Memory B cell (primary cell): Measurements from ENCODE around the gene GRID2.
"Not testable (repeated sequence)": the region's sequence is repeated elsewhere in the genome, so short reads cannot be mapped to it uniquely, and the experiment has no call there.

Experiments
- ATAC-seq: fragments of 150-1000 bp; cut with Tn5 transposase; 2 replicates; pipeline ENCODE4 v1.10.0; 2021; ENCODE audit warnings: low read depth, mild to moderate bottlenecking, moderate library complexity
- DNase-seq, 2 donors: peaks; one replicate each; pipeline ENCODE4 v3.0.0; 2022; ENCODE audit warnings: low spot score in 2 of 2
- H3K27ac Mint-ChIP-seq: one replicate; pipeline ENCODE4 v1.8.0; 2022; ENCODE audit warnings: mild to moderate bottlenecking, moderate library complexity, mixed read lengths
- H3K27me3 Mint-ChIP-seq: one replicate; pipeline ENCODE4 v1.8.0; 2022; ENCODE audit warnings: mixed read lengths
- H3K36me3 Mint-ChIP-seq: one replicate; pipeline ENCODE4 v1.8.0; 2022; ENCODE audit warnings: mild to moderate bottlenecking, mixed read lengths
- H3K4me1 Mint-ChIP-seq: one replicate; pipeline ENCODE4 v1.8.0; 2022; ENCODE audit warnings: mixed read lengths
- H3K4me3 Mint-ChIP-seq: one replicate; pipeline ENCODE4 v1.8.0; 2022; ENCODE audit warnings: mild to moderate bottlenecking, moderate library complexity, mixed read lengths
- H3K9me3 Mint-ChIP-seq: one replicate; pipeline ENCODE4 v1.8.0; 2022; ENCODE audit warnings: mixed read lengths

GRID2 gene

DNA sequence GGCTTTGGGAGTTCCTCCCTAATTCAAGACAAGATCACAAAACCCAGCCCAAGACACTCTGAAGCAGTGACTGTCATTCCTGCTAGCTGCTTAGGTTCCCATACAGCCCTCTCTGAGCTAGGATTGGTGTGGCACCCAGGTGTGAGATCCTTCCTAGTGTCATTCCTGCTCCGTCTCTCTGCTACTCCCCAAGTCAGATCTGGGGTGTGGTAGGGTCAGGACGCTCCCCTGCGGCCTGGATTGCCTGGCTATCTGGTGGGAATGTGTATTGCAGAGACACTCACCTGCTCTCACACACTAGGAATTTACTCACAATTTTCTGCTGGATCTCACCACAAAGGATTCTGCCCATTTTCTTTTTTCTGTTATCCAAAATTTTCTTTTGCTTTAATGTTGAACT lies 964.0 kb downstream of the GRID2 start:
- H3K4me3 Mint-ChIP-seq = no peak overlapping the region
- no peaks in the 10 kb centered on the region for H3K36me3 Mint-ChIP-seq
- no peaks in the 10 kb centered on the region for H3K27me3 Mint-ChIP-seq
- no peak overlapping the region for H3K27ac Mint-ChIP-seq
- DNase-seq (no peak), ATAC-seq (no peak)
- H3K9me3 Mint-ChIP-seq = no peaks in the 10 kb centered on the region
- no peaks in the 10 kb centered on the region for H3K4me1 Mint-ChIP-seq

DNA sequence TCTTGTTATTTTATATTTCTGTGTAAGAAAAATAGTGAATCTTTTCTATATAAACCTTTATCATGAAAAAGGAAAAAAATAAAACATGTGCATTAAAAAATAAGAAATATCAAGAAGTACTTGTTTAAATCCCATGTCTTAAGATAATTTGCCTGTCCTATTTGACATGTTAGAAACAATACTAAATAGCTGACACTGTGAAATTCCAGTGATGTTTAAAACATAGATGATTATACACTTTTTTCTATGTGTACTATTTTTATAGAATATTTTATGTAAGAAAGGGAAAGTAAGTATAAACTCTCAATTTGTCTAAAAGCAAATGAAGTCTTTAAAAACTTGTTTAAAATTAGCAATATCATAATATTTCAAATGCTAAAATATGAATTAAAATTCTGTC lies 981.6 kb downstream of the GRID2 start:
- Mint-ChIP-seq H3K27ac (no peak overlapping the region), H3K36me3 (no peaks in the 10 kb centered on the region), H3K27me3 (no peaks in the 10 kb centered on the region), H3K4me1 (no peaks in the 10 kb centered on the region), H3K9me3 (peaks cover 1% of the 10 kb centered on the region), H3K4me3 (no peak overlapping the region)
- no peak for DNase-seq
- ATAC-seq = no peak

DNA sequence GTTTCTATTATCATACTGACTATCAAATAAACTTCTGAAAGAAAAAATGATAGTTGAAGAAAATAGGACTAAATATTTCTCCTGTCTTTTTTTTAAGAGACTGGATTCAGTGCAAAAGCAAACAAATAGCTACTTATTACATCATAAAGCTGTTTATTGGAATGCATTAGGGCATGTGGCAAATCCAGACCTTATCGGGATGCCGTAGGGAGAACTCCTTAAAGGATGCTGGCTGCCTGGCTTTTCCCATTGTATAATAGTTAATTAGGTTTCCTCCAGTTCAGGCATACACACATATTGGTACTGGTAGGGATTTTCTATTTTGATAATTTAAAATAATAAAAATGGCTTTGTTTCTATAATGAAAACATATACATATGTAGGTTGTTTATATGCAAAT lies 985.5 kb downstream of the GRID2 start:
- peaks cover 4% of the 10 kb centered on the region for H3K9me3 Mint-ChIP-seq
- no peak overlapping the region for H3K4me3 Mint-ChIP-seq
- H3K4me1 Mint-ChIP-seq = no peaks in the 10 kb centered on the region
- no peak for ATAC-seq
- no peak overlapping the region for H3K27ac Mint-ChIP-seq
- no peak for DNase-seq
- H3K27me3 Mint-ChIP-seq = no peaks in the 10 kb centered on the region
- H3K36me3 Mint-ChIP-seq = no peaks in the 10 kb centered on the region

DNA sequence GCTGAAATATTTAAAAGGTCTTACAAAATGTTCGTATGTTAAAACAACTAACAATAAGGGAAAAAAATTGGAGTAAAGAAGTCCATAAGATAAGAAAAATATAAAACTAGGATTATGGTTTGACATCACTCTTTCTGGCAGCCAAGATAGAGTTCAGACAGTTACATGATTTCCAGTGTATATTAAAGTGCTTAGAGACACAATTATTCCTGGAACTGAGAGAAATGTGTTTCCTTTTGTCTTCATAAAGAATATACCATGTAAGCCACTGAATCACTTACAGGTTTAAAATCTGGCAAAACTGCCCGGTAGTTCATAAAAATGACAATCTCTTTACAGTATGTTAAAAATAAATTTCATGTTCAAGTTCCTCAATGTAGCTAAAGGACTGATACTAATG lies 986.1 kb downstream of the GRID2 start:
- no peaks in the 10 kb centered on the region for H3K27me3 Mint-ChIP-seq
- H3K9me3 Mint-ChIP-seq = peaks cover 4% of the 10 kb centered on the region
- ATAC-seq (no peak), DNase-seq (no peak)
- no peaks in the 10 kb centered on the region for H3K4me1 Mint-ChIP-seq
- no peak overlapping the region for H3K27ac Mint-ChIP-seq
- no peak overlapping the region for H3K4me3 Mint-ChIP-seq
- H3K36me3 Mint-ChIP-seq = no peaks in the 10 kb centered on the region

DNA sequence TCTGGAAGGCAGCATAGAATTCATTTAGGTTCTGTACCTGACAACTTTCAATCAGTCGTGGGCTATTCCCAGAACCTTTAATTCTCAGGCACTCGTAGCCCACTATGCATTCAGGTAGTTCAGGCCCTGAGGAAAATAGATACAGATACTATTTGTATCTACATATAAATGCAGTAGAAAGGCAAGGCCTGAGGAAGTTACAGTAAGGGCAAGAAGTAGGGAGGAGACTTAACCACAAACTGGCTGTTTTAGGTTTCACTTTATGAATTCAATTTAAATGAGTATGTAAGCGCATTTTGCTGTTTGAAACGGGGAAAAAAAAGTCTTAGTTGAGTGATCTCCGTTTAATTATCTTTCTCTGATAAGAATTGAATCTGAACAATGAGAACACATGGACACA lies 995.4 kb downstream of the GRID2 start:
- Mint-ChIP-seq H3K9me3 (no peaks in the 10 kb centered on the region), H3K4me1 (no peaks in the 10 kb centered on the region), H3K36me3 (no peaks in the 10 kb centered on the region), H3K27me3 (peaks cover 2% of the 10 kb centered on the region), H3K4me3 (no peak overlapping the region), H3K27ac (no peak overlapping the region)
- ATAC-seq (no peak), DNase-seq (no peak)

DNA sequence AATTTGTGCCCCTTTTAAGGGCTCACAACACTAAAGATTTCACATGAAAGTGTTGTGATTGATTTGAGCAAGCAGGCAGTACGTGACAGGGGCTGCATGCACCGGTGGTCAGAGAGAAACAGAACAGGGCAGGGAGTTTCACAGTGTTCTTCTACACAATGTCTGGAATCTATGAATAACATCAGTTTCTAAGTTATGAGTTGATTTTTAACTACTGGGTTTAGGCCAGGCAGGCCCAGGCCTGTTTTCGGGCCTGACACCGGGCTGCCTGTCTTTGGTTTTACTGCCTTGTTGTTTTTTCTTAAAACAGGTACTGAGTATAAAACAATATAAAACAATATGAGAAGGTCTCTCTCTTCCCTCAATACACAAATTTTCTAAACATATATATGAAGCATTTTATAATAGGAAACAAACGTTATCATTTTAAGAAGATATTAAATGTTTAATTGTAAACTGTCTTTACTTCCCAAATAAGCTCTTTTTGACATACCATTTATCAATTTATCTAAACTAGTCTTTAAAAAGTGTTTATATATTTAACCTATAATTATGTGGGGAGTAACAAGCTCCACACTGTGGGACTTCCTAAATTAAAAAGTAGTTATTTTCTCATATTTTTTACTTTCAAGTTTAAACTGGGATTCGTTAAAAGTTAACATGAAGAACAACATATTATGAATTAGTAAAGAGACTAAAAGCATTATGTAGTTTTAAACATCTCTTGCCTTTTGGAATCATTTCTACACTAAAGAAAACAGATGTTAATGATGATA lies 997.2 kb downstream of the GRID2 start:
- not testable (repeated sequence) for ATAC-seq, H3K4me1 Mint-ChIP-seq, H3K9me3 Mint-ChIP-seq

DNA sequence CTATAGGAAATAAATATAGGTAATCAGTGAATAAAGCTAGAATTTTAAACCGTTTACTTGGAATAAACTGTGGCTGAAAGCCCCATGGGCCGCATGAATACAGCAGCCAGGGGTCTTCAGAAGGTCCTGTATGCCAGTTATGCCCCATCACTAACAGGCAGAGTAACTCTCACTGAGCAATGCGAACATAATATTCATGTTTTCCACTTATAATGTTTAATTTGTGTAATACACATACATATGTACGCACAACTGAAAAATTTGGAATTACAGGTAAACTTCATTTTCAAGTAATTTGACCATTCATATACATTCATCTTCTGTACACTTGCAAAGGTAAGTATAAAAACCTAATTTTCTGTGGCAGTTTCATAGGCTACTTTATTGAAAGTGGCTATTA lies 998.5 kb downstream of the GRID2 start:
- DNase-seq (no peak), ATAC-seq (no peak)
- H3K4me3 Mint-ChIP-seq = no peak overlapping the region
- no peaks in the 10 kb centered on the region for H3K9me3 Mint-ChIP-seq
- no peaks in the 10 kb centered on the region for H3K4me1 Mint-ChIP-seq
- no peaks in the 10 kb centered on the region for H3K36me3 Mint-ChIP-seq
- H3K27me3 Mint-ChIP-seq = peaks cover 2% of the 10 kb centered on the region
- no peak overlapping the region for H3K27ac Mint-ChIP-seq

More for the DNA sequence above, 997.2 kb downstream of the GRID2 start:
- H3K4me3 Mint-ChIP-seq, H3K36me3 Mint-ChIP-seq, H3K27ac Mint-ChIP-seq, DNase-seq, H3K27me3 Mint-ChIP-seq: not testable (repeated sequence)

DNA sequence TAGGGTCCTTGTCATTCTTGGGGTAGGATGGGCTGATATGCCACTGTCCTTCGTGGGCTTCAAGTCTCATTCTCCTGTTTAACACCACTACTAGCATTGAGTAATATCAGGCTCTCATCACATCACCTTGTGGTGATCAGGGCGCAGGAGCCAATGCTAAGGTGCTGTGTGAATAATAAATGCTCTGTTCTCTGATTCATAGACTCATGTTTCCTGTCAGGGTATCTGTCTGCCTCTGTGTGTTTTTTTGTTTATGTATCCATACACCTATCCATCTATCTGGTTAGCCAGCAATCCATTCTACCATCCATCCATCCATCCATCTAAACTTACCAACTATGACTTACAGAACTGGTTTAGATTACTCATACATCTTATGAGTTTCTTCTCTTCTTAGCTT lies 999.7 kb downstream of the GRID2 start:
- peaks cover 2% of the 10 kb centered on the region for H3K27me3 Mint-ChIP-seq
- DNase-seq = no peak

DNA sequence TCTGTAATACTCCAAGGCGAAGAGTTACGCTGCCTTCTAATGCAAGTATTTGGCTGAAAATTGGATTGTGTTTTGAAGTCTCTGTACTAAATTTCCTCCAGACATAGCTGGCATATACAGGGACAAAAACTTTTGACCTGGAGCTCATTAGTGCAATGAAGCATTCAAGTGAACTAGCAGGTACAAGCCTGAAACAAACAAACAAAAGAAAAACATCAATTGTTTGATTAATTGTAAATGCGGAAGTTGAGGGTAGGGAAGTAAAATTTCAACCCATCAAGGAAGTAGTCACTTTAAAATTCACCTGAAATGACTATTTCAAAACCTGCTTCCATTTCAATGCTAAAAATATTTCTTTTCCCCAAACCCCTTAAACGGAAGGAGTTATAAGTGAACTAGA lies 1008.5 kb downstream of the GRID2 start:
- Mint-ChIP-seq H3K4me3 (no peak overlapping the region), H3K36me3 (no peaks in the 10 kb centered on the region), H3K9me3 (peaks cover 12% of the 10 kb centered on the region), H3K27me3 (no peaks in the 10 kb centered on the region), H3K27ac (no peak overlapping the region), H3K4me1 (no peaks in the 10 kb centered on the region)
- DNase-seq = no peak
- ATAC-seq = no peak

More for the DNA sequence above, 999.7 kb downstream of the GRID2 start:
- H3K4me1 Mint-ChIP-seq = no peaks in the 10 kb centered on the region
- H3K9me3 Mint-ChIP-seq = no peaks in the 10 kb centered on the region
- no peak overlapping the region for H3K27ac Mint-ChIP-seq
- ATAC-seq = no peak
- no peaks in the 10 kb centered on the region for H3K36me3 Mint-ChIP-seq
- no peak overlapping the region for H3K4me3 Mint-ChIP-seq

DNA sequence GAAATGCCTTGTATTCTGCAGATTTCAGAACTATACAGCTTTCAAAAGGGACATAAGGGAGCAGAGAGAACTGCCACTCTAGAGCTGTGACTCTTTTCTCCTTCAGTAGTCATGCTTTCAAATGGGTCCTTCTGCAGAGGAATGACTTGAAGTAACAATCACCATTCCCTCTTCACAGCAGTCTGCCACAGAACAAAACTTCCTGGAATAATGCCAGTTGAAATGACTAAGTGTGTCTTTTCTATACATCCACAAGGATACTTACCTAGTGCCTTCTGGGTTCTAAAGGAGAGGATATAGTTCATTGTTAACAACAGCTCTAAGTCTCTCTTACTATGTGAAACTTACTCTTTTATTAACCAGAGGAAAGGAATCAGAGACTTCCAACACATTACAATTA lies 1009.4 kb downstream of the GRID2 start:
- DNase-seq (no peak), ATAC-seq (no peak)
- H3K27me3 Mint-ChIP-seq = no peaks in the 10 kb centered on the region
- H3K9me3 Mint-ChIP-seq = peaks cover 12% of the 10 kb centered on the region
- no peaks in the 10 kb centered on the region for H3K4me1 Mint-ChIP-seq
- H3K27ac Mint-ChIP-seq = no peak overlapping the region
- no peaks in the 10 kb centered on the region for H3K36me3 Mint-ChIP-seq
- no peak overlapping the region for H3K4me3 Mint-ChIP-seq

DNA sequence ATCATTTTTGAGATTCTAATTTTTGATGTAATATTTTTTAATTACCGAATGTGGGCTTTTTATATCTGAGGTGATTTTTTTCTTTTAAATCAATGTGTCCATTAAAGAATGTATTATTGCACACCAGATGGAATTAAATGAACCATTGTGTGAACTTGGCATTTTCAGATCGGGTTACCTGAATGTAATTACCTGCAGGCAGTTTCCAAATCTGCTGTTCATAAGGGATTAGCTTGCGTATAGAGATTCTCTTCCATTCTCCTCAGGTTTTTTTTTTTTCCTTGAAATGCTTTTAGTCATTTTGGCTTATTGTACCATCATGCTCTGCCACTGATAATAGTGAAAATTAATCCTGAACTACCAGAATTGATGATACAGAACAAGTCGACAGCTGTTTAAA lies 1013.3 kb downstream of the GRID2 start:
- no peaks in the 10 kb centered on the region for H3K4me1 Mint-ChIP-seq
- DNase-seq (no peak), ATAC-seq (no peak)
- H3K9me3 Mint-ChIP-seq = peaks cover 7% of the 10 kb centered on the region
- no peak overlapping the region for H3K27ac Mint-ChIP-seq
- H3K27me3 Mint-ChIP-seq = no peaks in the 10 kb centered on the region
- no peak overlapping the region for H3K4me3 Mint-ChIP-seq
- H3K36me3 Mint-ChIP-seq = no peaks in the 10 kb centered on the region

DNA sequence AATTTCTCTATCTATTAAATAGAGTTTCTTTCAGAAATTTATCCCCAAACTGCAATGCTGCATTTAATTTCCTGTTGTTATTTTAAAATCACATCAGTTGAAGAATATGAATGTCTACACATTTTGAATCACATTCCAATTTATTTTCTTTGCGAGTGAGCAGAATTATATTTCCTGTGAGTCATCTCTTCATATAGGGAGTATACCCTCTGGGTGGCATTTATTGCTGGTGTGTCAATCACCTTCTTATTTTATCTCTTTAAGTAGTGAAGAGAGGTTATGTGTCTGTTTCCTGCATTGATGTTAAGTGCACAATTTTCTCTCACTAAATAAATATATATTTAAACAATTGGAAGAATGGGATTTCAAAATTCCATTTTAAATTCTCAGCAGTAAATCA lies 1013.8 kb downstream of the GRID2 start:
- ATAC-seq = no peak
- no peak for DNase-seq
- no peaks in the 10 kb centered on the region for H3K36me3 Mint-ChIP-seq
- H3K27me3 Mint-ChIP-seq = no peaks in the 10 kb centered on the region
- H3K4me3 Mint-ChIP-seq = no peak overlapping the region
- no peak overlapping the region for H3K27ac Mint-ChIP-seq
- H3K9me3 Mint-ChIP-seq = peaks cover 7% of the 10 kb centered on the region
- no peaks in the 10 kb centered on the region for H3K4me1 Mint-ChIP-seq

DNA sequence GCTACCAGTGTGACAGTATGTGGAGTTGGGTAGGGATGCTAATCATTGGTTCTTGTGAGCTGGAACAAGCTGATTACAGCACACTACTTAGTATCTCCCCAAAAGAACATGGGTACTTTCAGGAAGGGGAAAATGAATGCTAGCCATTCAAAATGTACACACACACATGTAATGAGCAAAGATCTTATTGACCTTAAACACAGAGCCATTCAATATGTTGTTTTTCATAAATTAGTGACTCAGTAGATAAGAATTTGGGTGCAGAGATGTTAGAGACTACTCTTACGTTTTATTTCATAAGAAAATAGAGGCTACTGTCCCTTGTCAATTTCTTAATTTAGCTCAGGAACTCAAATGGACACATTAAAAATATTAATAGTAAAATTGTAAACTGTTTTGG lies 1015.3 kb downstream of the GRID2 start:
- H3K27me3 Mint-ChIP-seq = no peaks in the 10 kb centered on the region
- no peaks in the 10 kb centered on the region for H3K4me1 Mint-ChIP-seq
- ATAC-seq (no peak), DNase-seq (no peak)
- no peak overlapping the region for H3K4me3 Mint-ChIP-seq
- no peak overlapping the region for H3K27ac Mint-ChIP-seq
- no peaks in the 10 kb centered on the region for H3K36me3 Mint-ChIP-seq
- peaks cover 10% of the 10 kb centered on the region for H3K9me3 Mint-ChIP-seq

DNA sequence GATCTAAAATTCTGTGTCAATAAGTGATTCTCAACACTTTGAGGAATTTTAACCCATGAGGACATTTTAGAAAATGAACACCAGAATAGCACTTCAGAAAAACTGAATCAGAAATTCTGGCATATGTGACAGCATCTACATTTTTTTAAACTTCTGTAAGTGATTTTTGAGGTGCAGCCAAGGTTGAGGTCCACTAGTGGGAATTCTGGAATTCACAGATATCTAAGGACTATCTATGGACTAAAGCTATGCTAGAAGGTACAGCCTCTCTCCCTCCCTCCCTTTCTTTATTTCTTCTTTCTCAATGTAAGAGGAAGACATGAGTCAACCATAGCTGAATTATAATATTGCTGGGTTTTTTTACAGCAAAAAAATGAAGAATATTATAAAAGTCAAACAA lies 1016.6 kb downstream of the GRID2 start:
- ATAC-seq (no peak), DNase-seq (no peak)
- Mint-ChIP-seq H3K36me3 (no peaks in the 10 kb centered on the region), H3K9me3 (peaks cover 15% of the 10 kb centered on the region), H3K27me3 (no peaks in the 10 kb centered on the region), H3K4me3 (no peak overlapping the region), H3K4me1 (no peaks in the 10 kb centered on the region), H3K27ac (no peak overlapping the region)

DNA sequence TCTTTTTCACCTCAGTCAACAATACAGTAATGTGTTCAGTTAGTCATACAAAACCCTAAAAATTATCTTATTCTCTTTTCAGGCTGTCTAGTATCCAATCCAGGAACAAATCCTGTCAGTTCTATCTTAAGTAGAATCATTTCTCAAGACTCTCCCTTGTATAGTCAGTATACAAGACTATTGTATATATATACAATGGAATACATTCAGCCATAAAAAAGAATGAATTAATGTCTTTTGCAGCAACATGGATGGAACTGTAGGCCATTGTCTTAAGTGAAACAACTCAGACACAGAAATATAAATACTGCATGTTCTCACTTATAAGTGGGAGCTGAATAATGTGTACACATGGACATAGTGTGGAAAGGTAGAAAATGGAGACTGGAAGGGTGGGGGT lies 1023.6 kb downstream of the GRID2 start:
- Mint-ChIP-seq H3K9me3 (peaks cover 16% of the 10 kb centered on the region), H3K27ac (no peak overlapping the region)
- ATAC-seq = no peak

More for the DNA sequence above, 1023.6 kb downstream of the GRID2 start:
- no peaks in the 10 kb centered on the region for H3K27me3 Mint-ChIP-seq
- no peaks in the 10 kb centered on the region for H3K36me3 Mint-ChIP-seq
- no peak for DNase-seq
- no peaks in the 10 kb centered on the region for H3K4me1 Mint-ChIP-seq
- H3K4me3 Mint-ChIP-seq = no peak overlapping the region
